ENCODE measurements around the gene LAG3.

- TF ChIP-seq CTCF (IDR thresholded peaks at IDR 0.05) (peak in 2 of 5 experiments; percentile 98), POLR2A (IDR thresholded peaks at IDR 0.05) (peak; percentile 96), POLR2AphosphoS5 (IDR thresholded peaks at IDR 0.05) (peak; percentile 96 to 99 (median 98)), EP300 (IDR thresholded peaks at IDR 0.05; ENCODE audit: low read depth) (peak; percentile 23)
Observed at GRCh38 chr12:6752921-6753771, 19.2 kb upstream of the LAG3 start, which contains the start of gene MLF2.
